Measurements from ENCODE around the gene MC5R. TPM values are rescaled to one million over a fixed set of nuclear protein-coding genes. Genes with fewer than 3 reads are reported as not detected.

The MC5R gene
- total and polyA plus RNA-seq, 10 of the 15 experiments (the other 5 are each of a cell fraction or from before 2014, with no cell fraction given), result not detected

DNA sequence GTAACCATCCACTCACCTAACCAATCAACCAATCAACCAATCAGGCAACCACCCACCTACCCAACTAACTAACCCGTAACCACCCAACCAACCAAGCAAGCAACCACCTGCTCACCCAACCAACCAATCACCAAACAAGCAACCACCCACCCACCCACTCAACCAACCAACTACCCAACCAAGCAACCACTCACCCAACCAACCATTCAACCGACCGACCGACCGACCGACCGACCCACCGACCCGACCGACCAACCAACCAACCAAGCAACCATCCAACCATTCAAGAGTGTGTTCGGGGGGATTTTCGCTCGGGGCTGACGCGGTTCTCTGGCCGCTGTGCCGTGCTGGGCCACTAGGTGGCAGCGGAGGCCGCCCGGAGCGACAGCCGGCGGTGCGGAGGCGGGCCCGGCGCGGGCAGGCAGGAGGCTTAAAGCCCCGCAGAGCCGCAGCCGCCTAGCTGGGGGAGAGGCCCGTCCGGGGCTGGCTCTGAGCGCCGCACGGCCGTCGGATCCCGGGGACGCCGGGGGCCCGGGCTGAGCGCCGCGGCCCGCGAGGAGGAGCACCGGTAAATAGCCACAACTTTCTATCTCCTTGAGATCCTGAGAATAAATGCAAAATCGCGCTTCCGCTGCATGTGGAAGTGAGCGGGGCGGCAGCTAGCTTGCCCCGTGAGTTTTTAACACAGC lies at the start of gene MC5R (continued):
- TF ChIP-seq, protein P1, sequence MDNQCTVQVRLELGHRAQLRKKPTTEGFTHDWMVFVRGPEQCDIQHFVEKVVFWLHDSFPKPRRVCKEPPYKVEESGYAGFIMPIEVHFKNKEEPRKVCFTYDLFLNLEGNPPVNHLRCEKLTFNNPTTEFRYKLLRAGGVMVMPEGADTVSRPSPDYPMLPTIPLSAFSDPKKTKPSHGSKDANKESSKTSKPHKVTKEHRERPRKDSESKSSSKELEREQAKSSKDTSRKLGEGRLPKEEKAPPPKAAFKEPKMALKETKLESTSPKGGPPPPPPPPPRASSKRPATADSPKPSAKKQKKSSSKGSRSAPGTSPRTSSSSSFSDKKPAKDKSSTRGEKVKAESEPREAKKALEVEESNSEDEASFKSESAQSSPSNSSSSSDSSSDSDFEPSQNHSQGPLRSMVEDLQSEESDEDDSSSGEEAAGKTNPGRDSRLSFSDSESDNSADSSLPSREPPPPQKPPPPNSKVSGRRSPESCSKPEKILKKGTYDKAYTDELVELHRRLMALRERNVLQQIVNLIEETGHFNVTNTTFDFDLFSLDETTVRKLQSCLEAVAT (IDR thresholded peaks at IDR 0.05), result 0 out of 2 replicates have a peak, but pooled peaks have one; percentile 25
- TF ChIP-seq GABPA (IDR thresholded peaks at IDR 0.05; ENCODE audit: low read depth) (no peak), CHD1 (IDR thresholded peaks at IDR 0.05; ENCODE audit: low read depth, low read length) (no peak), CBFB (IDR thresholded peaks at IDR 0.05; ENCODE audit: low read depth) (no peak), FOXK2 (IDR thresholded peaks at IDR 0.05) (no peak), SUPT20H (IDR thresholded peaks at IDR 0.05; ENCODE audit: borderline replicate concordance, control insufficient read depth, low read depth, low read length) (no peak), SMAD1 (IDR thresholded peaks at IDR 0.05; ENCODE audit: low read depth, partially characterized antibody) (no peak), SIN3A (IDR thresholded peaks at IDR 0.05; ENCODE audit: low read depth, low read length) (no peak), ESRRA (IDR thresholded peaks at IDR 0.05; ENCODE audit: low read length) (no peak), EGR1 (IDR thresholded peaks at IDR 0.05; ENCODE audit: borderline replicate concordance in 1 of 2, low read depth in 2 of 2, low read length in 2 of 2) (peak in 1 of 2 experiments; percentile 96; a peak in 2 of 3 replicates), SMC3 (IDR thresholded peaks at IDR 0.05; ENCODE audit: borderline replicate concordance, low read length) (peak; percentile 84), NRF1 (conservative IDR thresholded peaks at IDR 0.05; ENCODE audit: low read depth, low read length) (no peak), RBBP5 (conservative IDR thresholded peaks at IDR 0.05) (no peak), IRF4 (IDR thresholded peaks at IDR 0.05; ENCODE audit: low read depth, low read length) (no peak), CHD4 (IDR thresholded peaks at IDR 0.05) (no peak), TAF1 (IDR thresholded peaks at IDR 0.05; ENCODE audit: borderline replicate concordance, low read depth, low read length) (no peak)
- TF ChIP-seq, protein P2, sequence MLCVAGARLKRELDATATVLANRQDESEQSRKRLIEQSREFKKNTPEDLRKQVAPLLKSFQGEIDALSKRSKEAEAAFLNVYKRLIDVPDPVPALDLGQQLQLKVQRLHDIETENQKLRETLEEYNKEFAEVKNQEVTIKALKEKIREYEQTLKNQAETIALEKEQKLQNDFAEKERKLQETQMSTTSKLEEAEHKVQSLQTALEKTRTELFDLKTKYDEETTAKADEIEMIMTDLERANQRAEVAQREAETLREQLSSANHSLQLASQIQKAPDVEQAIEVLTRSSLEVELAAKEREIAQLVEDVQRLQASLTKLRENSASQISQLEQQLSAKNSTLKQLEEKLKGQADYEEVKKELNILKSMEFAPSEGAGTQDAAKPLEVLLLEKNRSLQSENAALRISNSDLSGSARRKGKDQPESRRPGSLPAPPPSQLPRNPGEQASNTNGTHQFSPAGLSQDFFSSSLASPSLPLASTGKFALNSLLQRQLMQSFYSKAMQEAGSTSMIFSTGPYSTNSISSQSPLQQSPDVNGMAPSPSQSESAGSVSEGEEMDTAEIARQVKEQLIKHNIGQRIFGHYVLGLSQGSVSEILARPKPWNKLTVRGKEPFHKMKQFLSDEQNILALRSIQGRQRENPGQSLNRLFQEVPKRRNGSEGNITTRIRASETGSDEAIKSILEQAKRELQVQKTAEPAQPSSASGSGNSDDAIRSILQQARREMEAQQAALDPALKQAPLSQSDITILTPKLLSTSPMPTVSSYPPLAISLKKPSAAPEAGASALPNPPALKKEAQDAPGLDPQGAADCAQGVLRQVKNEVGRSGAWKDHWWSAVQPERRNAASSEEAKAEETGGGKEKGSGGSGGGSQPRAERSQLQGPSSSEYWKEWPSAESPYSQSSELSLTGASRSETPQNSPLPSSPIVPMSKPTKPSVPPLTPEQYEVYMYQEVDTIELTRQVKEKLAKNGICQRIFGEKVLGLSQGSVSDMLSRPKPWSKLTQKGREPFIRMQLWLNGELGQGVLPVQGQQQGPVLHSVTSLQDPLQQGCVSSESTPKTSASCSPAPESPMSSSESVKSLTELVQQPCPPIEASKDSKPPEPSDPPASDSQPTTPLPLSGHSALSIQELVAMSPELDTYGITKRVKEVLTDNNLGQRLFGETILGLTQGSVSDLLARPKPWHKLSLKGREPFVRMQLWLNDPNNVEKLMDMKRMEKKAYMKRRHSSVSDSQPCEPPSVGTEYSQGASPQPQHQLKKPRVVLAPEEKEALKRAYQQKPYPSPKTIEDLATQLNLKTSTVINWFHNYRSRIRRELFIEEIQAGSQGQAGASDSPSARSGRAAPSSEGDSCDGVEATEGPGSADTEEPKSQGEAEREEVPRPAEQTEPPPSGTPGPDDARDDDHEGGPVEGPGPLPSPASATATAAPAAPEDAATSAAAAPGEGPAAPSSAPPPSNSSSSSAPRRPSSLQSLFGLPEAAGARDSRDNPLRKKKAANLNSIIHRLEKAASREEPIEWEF (IDR thresholded peaks at IDR 0.05; ENCODE audit: insufficient replicate concordance, low read depth, low read length), result no peak
- TF ChIP-seq, protein P3, sequence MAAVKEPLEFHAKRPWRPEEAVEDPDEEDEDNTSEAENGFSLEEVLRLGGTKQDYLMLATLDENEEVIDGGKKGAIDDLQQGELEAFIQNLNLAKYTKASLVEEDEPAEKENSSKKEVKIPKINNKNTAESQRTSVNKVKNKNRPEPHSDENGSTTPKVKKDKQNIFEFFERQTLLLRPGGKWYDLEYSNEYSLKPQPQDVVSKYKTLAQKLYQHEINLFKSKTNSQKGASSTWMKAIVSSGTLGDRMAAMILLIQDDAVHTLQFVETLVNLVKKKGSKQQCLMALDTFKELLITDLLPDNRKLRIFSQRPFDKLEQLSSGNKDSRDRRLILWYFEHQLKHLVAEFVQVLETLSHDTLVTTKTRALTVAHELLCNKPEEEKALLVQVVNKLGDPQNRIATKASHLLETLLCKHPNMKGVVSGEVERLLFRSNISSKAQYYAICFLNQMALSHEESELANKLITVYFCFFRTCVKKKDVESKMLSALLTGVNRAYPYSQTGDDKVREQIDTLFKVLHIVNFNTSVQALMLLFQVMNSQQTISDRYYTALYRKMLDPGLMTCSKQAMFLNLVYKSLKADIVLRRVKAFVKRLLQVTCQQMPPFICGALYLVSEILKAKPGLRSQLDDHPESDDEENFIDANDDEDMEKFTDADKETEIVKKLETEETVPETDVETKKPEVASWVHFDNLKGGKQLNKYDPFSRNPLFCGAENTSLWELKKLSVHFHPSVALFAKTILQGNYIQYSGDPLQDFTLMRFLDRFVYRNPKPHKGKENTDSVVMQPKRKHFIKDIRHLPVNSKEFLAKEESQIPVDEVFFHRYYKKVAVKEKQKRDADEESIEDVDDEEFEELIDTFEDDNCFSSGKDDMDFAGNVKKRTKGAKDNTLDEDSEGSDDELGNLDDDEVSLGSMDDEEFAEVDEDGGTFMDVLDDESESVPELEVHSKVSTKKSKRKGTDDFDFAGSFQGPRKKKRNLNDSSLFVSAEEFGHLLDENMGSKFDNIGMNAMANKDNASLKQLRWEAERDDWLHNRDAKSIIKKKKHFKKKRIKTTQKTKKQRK (IDR thresholded peaks at IDR 0.05; ENCODE audit: low read depth, low read length), result no peak
- TF ChIP-seq, protein P4, sequence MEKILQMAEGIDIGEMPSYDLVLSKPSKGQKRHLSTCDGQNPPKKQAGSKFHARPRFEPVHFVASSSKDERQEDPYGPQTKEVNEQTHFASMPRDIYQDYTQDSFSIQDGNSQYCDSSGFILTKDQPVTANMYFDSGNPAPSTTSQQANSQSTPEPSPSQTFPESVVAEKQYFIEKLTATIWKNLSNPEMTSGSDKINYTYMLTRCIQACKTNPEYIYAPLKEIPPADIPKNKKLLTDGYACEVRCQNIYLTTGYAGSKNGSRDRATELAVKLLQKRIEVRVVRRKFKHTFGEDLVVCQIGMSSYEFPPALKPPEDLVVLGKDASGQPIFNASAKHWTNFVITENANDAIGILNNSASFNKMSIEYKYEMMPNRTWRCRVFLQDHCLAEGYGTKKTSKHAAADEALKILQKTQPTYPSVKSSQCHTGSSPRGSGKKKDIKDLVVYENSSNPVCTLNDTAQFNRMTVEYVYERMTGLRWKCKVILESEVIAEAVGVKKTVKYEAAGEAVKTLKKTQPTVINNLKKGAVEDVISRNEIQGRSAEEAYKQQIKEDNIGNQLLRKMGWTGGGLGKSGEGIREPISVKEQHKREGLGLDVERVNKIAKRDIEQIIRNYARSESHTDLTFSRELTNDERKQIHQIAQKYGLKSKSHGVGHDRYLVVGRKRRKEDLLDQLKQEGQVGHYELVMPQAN (conservative IDR thresholded peaks at IDR 0.05), result no peak

All from GM12878 (cell line).